IMR-90 (cell line): ENCODE measurements around the gene STX18. TPM values are rescaled to one million over a fixed set of nuclear protein-coding genes. Genes with fewer than 3 reads are reported as not detected.

ENCODE experiments used
- ATAC-seq: fragments of 200-7000 bp; cut with Tn5 transposase; 2 replicates; pipeline ENCODE4 v1.9.1; 2020; ENCODE audit warnings: low read depth, mild to moderate bottlenecking, moderate library complexity
- BruUV-seq: library from RNA; stranded (reverse); fragments of 400-500 nt; replicated peaks from 2 replicates; lab custom pipeline; 2021; lab: Mats Ljungman, UMichigan
- CTCF ChIA-PET: fragments of 300-600 bp; formaldehyde crosslinking; extraction: SDS; loops from one replicate; lab custom pipeline; 2021; ENCODE audit warnings: antibody characterized with exemption; lab: Yijun Ruan, JAX
- POLR2A ChIA-PET: fragments of 300-600 bp; sonication (Branson Sonifier 250); formaldehyde crosslinking; loops from one replicate; lab custom pipeline; 2022; ENCODE audit warnings: antibody characterized with exemption; ENCODE audit not compliant: unreplicated experiment; lab: Charles Lee
- DNase-seq: peaks from one replicate; pipeline ENCODE4 v3.0.0; 2013
- H2AFZ ChIP-seq: replicated peaks from 2 replicates; pipeline ENCODE3; 2013; ENCODE audit warnings: low read length, mild to moderate bottlenecking; ENCODE audit not compliant: poor library complexity
- H2AK5ac ChIP-seq: 2 replicates; pipeline ENCODE4 v1.6.1; 2013; ENCODE audit warnings: low read depth, low read length, inconsistent platforms
- H2AK9ac ChIP-seq: replicated peaks from 2 replicates; pipeline ENCODE3; 2013; ENCODE audit warnings: mild to moderate bottlenecking, low read depth, low read length, moderate library complexity; ENCODE audit not compliant: poor library complexity
- H2BK120ac ChIP-seq: 2 replicates; pipeline ENCODE4 v1.6.1; 2013; ENCODE audit warnings: low read depth, low read length, inconsistent platforms
- H2BK15ac ChIP-seq: 3 replicates; pipeline ENCODE4 v1.6.1; 2013; ENCODE audit warnings: low read depth, low read length, inconsistent platforms
- H2BK20ac ChIP-seq: 2 replicates; pipeline ENCODE4 v1.6.1; 2013; ENCODE audit warnings: low read depth, mild to moderate bottlenecking, inconsistent platforms, low read length, moderate library complexity
- H2BK5ac ChIP-seq: 2 replicates; pipeline ENCODE4 v1.6.1; 2013; ENCODE audit warnings: mild to moderate bottlenecking, low read depth, low read length, inconsistent platforms; ENCODE audit not compliant: poor library complexity, severe bottlenecking
- H3K14ac ChIP-seq: replicated peaks from 2 replicates; pipeline ENCODE4 v1.6.1; 2013; ENCODE audit warnings: low read depth, low read length, inconsistent platforms
- H3K18ac ChIP-seq: 2 replicates; pipeline ENCODE4 v1.6.1; 2013; ENCODE audit warnings: low read depth, low read length, control low read depth
- H3K23ac ChIP-seq: 2 replicates; pipeline ENCODE4 v1.6.1; 2013; ENCODE audit warnings: low read depth, low read length, inconsistent platforms
- H3K27ac ChIP-seq: 2 replicates; pipeline ENCODE4 v1.5.1; 2013; ENCODE audit warnings: mild to moderate bottlenecking, control low read depth, low read length; ENCODE audit not compliant: insufficient read depth
- H3K27me3 ChIP-seq: 2 replicates; pipeline ENCODE4 v1.6.1; 2013; ENCODE audit warnings: low read length; ENCODE audit not compliant: control insufficient read depth, insufficient read depth
- H3K36me3 ChIP-seq: 2 replicates; pipeline ENCODE4 v1.6.1; 2013; ENCODE audit warnings: low read length, mixed read lengths; ENCODE audit not compliant: control insufficient read depth, insufficient read depth
- H3K4ac ChIP-seq: 2 replicates; pipeline ENCODE4 v1.6.1; 2013; ENCODE audit warnings: low read depth, low read length, inconsistent platforms
- H3K4me1 ChIP-seq: 2 replicates; pipeline ENCODE4 v1.6.1; 2013; ENCODE audit warnings: low read length, mixed read lengths; ENCODE audit not compliant: control insufficient read depth, insufficient read depth
- H3K4me2 ChIP-seq: 2 replicates; pipeline ENCODE4 v1.6.1; 2013; ENCODE audit warnings: low read depth, mild to moderate bottlenecking, control low read depth, low read length, moderate library complexity
- H3K4me3 ChIP-seq: 2 replicates; pipeline ENCODE4 v1.5.1; 2013; ENCODE audit warnings: low read depth, mild to moderate bottlenecking, control low read depth, low read length, moderate library complexity; ENCODE audit not compliant: insufficient read depth
- H3K56ac ChIP-seq: 2 replicates; pipeline ENCODE4 v1.6.1; 2013; ENCODE audit warnings: low read length, inconsistent platforms; ENCODE audit not compliant: insufficient read depth; ENCODE audit errors: extremely low read depth
- H3K79me1 ChIP-seq, 2 experiments: 2 replicates each; pipeline ENCODE4 v1.6.1; 2013; ENCODE audit warnings: low read length in 2 of 2, inconsistent platforms in 1 of 2, low read depth in 1 of 2
- H3K9ac ChIP-seq: 2 replicates; pipeline ENCODE4 v1.6.1; 2013; ENCODE audit warnings: low read depth, low read length, control low read depth
- H3K9me1 ChIP-seq: 2 replicates; pipeline ENCODE4 v1.6.1; 2013; ENCODE audit warnings: low read length, inconsistent platforms; ENCODE audit not compliant: insufficient read depth
- H3K9me3 ChIP-seq: 2 replicates; pipeline ENCODE4 v1.6.1; 2013; ENCODE audit warnings: low read length; ENCODE audit not compliant: control insufficient read depth, insufficient read depth
- H4K20me1 ChIP-seq: 2 replicates; pipeline ENCODE4 v1.6.1; 2013; ENCODE audit warnings: low read length, inconsistent platforms; ENCODE audit not compliant: insufficient read depth
- H4K5ac ChIP-seq: 2 replicates; pipeline ENCODE4 v1.6.1; 2013; ENCODE audit warnings: mild to moderate bottlenecking, low read depth, low read length, control low read depth
- H4K8ac ChIP-seq, 2 experiments: 2 replicates each; pipeline ENCODE4 v1.6.1; 2013; ENCODE audit warnings: low read depth in 2 of 2, low read length in 2 of 2, control low read depth in 1 of 2, inconsistent platforms in 1 of 2
- H4K91ac ChIP-seq: 2 replicates; pipeline ENCODE4 v1.6.1; 2013; ENCODE audit warnings: low read depth, low read length, inconsistent platforms; ENCODE audit not compliant: insufficient read depth
- ELK1 ChIP-seq: fragments of 150-350 bp; IDR thresholded peaks from 2 replicates; pipeline ENCODE4 v1.6.1; 2016; ENCODE audit warnings: low read depth, mild to moderate bottlenecking, low read length, moderate library complexity, borderline replicate concordance
- MAFK ChIP-seq: IDR thresholded peaks from 2 replicates; pipeline ENCODE4 v1.6.1; 2012; ENCODE audit warnings: low read depth, low read length, improper control_type of control experiment
- MAZ ChIP-seq: IDR thresholded peaks from 2 replicates; pipeline ENCODE4 v1.6.1; 2012; ENCODE audit warnings: low read depth, mild to moderate bottlenecking, low read length, improper control_type of control experiment, moderate library complexity, borderline replicate concordance
- RCOR1 ChIP-seq: IDR thresholded peaks from 2 replicates; pipeline ENCODE4 v1.6.1; 2012; ENCODE audit warnings: mild to moderate bottlenecking, low read length, improper control_type of control experiment; ENCODE audit not compliant: insufficient replicate concordance
- SMC3 ChIP-seq: fragments of 150-350 bp; IDR thresholded peaks from 2 replicates; pipeline ENCODE4 v1.6.1; 2016; ENCODE audit warnings: low read depth, mild to moderate bottlenecking, antibody characterized with exemption, low read length, moderate library complexity
- WGBS, 2 experiments: methylation state at CpG; one replicate each; pipeline versions ENCODE4 v1.1.5 to v1.1.7; 2013; ENCODE audit warnings: missing lambda C conversion rate in 2 of 2; ENCODE audit not compliant: insufficient read length in 1 of 2; ENCODE audit errors: extremely low coverage in 2 of 2; 5-methylcytosine and 5-hydroxymethylcytosine counted together
- dilution Hi-C: fragments of 300-500 bp; cut with HindIII; formaldehyde crosslinking; loops from one replicate; pipeline ENCODE4 v1.14.3; 2018; ENCODE audit warnings: low sequenced_read_pairs; ENCODE audit not compliant: unreplicated experiment
- in situ Hi-C: fragments of 300-500 bp; cut with MboI; formaldehyde crosslinking; loops from 3 replicates; pipeline ENCODE4 v1.14.3; 2019; ENCODE audit warnings: low sequenced_read_pairs, inconsistent platforms, mixed read lengths
- intact Hi-C: fragments of 100-400 bp; cut with micrococcal nuclease; formaldehyde crosslinking; loops from 2 replicates; pipeline ENCODE4 v1.10.0; 2022
- polyA plus RNA-seq, 3 experiments: library from polyadenylated mRNA; depleted of rRNA; stranded (reverse); fragments of >200 nt; gene quantifications; 2 replicates each; pipeline ENCODE4 v1.2.3, GENCODE V29; 2012; ENCODE audit warnings: low replicate concordance in 1 of 3
- total RNA-seq: library from RNA; depleted of rRNA; stranded (reverse); fragments of >200 nt; gene quantifications from 2 replicates; pipeline ENCODE4 v1.2.3, GENCODE V29; 2012
- TF ChIP-seq, protein P1 (sequence below): fragments of 150-350 bp; IDR thresholded peaks from 2 replicates; pipeline ENCODE4 v1.6.1; 2017; ENCODE audit warnings: mild to moderate bottlenecking, antibody characterized with exemption, low read length, low read depth

The STX18 gene
- total and polyA plus RNA-seq, 2 of the 4 experiments (the other 2 are of a cell fraction) = 20.1 to 23.4 TPM

DNA sequence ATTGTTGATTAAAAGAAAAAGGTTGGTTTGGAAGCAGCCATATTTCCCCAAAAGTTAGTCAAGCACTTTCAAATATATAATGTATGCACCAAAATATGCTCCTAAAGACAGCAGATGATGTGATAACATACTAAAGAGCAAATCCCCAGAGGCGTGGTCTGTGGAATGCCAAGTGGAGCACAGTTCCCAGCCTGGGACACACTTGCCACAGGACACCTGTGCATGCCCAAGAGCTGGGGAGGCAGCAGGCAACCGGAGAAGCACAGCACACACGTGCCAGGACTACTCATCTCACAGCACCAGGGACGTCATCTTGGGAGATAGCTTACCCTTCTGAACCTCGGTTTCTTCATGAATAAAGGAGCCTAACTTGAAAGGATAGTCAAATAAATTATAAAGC is 12.5 kb downstream of the STX18 start:
- Histone ChIP-seq H3K4me3 (no peak overlapping the region), H3K36me3 (peaks cover 6% of the 10 kb centered on the region; the same call in 1 of the 2 replicates), H2BK120ac (no peak overlapping the region), H3K4me2 (no peak overlapping the region), H3K27ac (no peak overlapping the region), H3K4ac (no peak overlapping the region), H4K91ac (no peak overlapping the region), H2BK20ac (no peak overlapping the region), H2BK15ac (no peak overlapping the region), H3K9me1 (peaks cover 16% of the 10 kb centered on the region), H3K56ac (no peak overlapping the region), H4K5ac (no peak overlapping the region), H3K27me3 (no peaks in the 10 kb centered on the region), H3K9ac (no peak overlapping the region), H3K4me1 (no peaks in the 10 kb centered on the region), H3K23ac (no peak overlapping the region), H3K14ac (no peak overlapping the region), H2AFZ (no peak overlapping the region), H3K79me1 (peaks cover 31 to 48% of the 10 kb centered on the region in 2 experiments), H3K9me3 (no peaks in the 10 kb centered on the region), H4K8ac (no peak overlapping the region), H2AK9ac (no peak overlapping the region), H2BK5ac (no peak overlapping the region), H2AK5ac (0 out of 2 replicates have a peak overlapping the region, but pooled peaks have one; percentile 8), H3K18ac (no peak overlapping the region), H4K20me1 (peaks cover 16% of the 10 kb centered on the region)
- ATAC-seq (no peak), DNase-seq (no peak)
- 76% methylated on average over 2 of the region's 5 CpGs; no CpG with 5 or more reads in 1 of the 2 experiments for WGBS, 2 experiments
- TF ChIP-seq MAZ (no peak), MAFK (no peak), ELK1 (no peak), RCOR1 (no peak), SMC3 (no peak)
- TF ChIP-seq, protein P1, sequence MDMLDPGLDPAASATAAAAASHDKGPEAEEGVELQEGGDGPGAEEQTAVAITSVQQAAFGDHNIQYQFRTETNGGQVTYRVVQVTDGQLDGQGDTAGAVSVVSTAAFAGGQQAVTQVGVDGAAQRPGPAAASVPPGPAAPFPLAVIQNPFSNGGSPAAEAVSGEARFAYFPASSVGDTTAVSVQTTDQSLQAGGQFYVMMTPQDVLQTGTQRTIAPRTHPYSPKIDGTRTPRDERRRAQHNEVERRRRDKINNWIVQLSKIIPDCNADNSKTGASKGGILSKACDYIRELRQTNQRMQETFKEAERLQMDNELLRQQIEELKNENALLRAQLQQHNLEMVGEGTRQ = no peak
- POLR2A ChIA-PET = no interaction called here
- dilution Hi-C loops = no loop called here
- intact Hi-C loops = no loop called here
- CTCF ChIA-PET = interaction anchor here (1.7 to 1.8 kb wide), 2 partner anchors 9 to 10 kb away, joined by 4 to 8 read pairs; no protein-coding TSS in a partner anchor
- in situ Hi-C loops = no loop called here
- BruUV-seq = no TSS peak
